Glutamatergic neuron (in vitro differentiated cells): ENCODE data around the gene CSGALNACT2. TPM values are rescaled to one million over a fixed set of nuclear protein-coding genes. Genes with fewer than 3 reads are reported as not detected.
A peak's percentile ranks its signal among the peaks of the same experiment; 100 is the strongest.

ENCODE experiments used
- DNase-seq: peaks from one replicate; pipeline ENCODE4 v3.0.0; 2022
- H3K27ac Mint-ChIP-seq: one replicate; pipeline ENCODE4 v1.8.0; 2020; ENCODE audit warnings: mild to moderate bottlenecking, mixed read lengths, inconsistent platforms; ENCODE audit not compliant: unreplicated experiment
- H3K27me3 Mint-ChIP-seq: one replicate; pipeline ENCODE4 v1.8.0; 2020; ENCODE audit warnings: mild to moderate bottlenecking, moderate library complexity, mixed read lengths, inconsistent platforms; ENCODE audit not compliant: unreplicated experiment
- H3K36me3 Mint-ChIP-seq: one replicate; pipeline ENCODE4 v1.8.0; 2020; ENCODE audit warnings: mild to moderate bottlenecking, mixed read lengths, inconsistent platforms; ENCODE audit not compliant: unreplicated experiment
- H3K4me1 Mint-ChIP-seq: one replicate; pipeline ENCODE4 v1.8.0; 2020; ENCODE audit warnings: mild to moderate bottlenecking, low read depth, mixed read lengths, inconsistent platforms; ENCODE audit not compliant: unreplicated experiment
- H3K4me3 Mint-ChIP-seq: one replicate; pipeline ENCODE4 v1.8.0; 2020; ENCODE audit warnings: mild to moderate bottlenecking, mixed read lengths, inconsistent platforms; ENCODE audit not compliant: unreplicated experiment
- H3K9me3 Mint-ChIP-seq: one replicate; pipeline ENCODE4 v1.8.0; 2020; ENCODE audit warnings: mild to moderate bottlenecking, moderate library complexity, mixed read lengths, inconsistent platforms; ENCODE audit not compliant: unreplicated experiment
- total RNA-seq: library from RNA; stranded (reverse); fragmentation: NEBNext Ultra II Directional; extraction: Animal tissue kit (Norgen Biotek cat#: 25700); gene quantifications from one replicate; pipeline ENCODE4 v1.2.1, GENCODE V29; 2021; ENCODE audit not compliant: unreplicated experiment
- TF ChIP-seq, protein P1 (sequence below): fragments of 200-600 bp; sonication (generic); IDR thresholded peaks from one replicate; pipeline ENCODE4 v1.5.0; 2021; ENCODE audit not compliant: partially characterized antibody, unreplicated experiment

Gene CSGALNACT2
- total RNA-seq, 1 donor from 2014 or later, result 28.3 TPM

- H3K4me3 Mint-ChIP-seq, result no peak overlapping the region
- no peaks in the 10 kb centered on the region for H3K4me1 Mint-ChIP-seq
- peaks cover 2% of the 10 kb centered on the region for H3K27me3 Mint-ChIP-seq
- TF ChIP-seq, protein P1, sequence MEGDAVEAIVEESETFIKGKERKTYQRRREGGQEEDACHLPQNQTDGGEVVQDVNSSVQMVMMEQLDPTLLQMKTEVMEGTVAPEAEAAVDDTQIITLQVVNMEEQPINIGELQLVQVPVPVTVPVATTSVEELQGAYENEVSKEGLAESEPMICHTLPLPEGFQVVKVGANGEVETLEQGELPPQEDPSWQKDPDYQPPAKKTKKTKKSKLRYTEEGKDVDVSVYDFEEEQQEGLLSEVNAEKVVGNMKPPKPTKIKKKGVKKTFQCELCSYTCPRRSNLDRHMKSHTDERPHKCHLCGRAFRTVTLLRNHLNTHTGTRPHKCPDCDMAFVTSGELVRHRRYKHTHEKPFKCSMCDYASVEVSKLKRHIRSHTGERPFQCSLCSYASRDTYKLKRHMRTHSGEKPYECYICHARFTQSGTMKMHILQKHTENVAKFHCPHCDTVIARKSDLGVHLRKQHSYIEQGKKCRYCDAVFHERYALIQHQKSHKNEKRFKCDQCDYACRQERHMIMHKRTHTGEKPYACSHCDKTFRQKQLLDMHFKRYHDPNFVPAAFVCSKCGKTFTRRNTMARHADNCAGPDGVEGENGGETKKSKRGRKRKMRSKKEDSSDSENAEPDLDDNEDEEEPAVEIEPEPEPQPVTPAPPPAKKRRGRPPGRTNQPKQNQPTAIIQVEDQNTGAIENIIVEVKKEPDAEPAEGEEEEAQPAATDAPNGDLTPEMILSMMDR, result no peak
- H3K36me3 Mint-ChIP-seq, result no peaks in the 10 kb centered on the region
- peaks cover 4% of the 10 kb centered on the region for H3K9me3 Mint-ChIP-seq
- DNase-seq, result no peak
- no peak overlapping the region for H3K27ac Mint-ChIP-seq
Measured at GRCh38 chr10:43111921-43112607, 26.2 kb upstream of the CSGALNACT2 start.

- peaks cover 3% of the 10 kb centered on the region for H3K27me3 Mint-ChIP-seq
- DNase-seq, result no peak
- no peak overlapping the region for H3K4me3 Mint-ChIP-seq
- TF ChIP-seq, protein P1, result no peak
- H3K27ac Mint-ChIP-seq, result no peak overlapping the region
- H3K4me1 Mint-ChIP-seq, result no peaks in the 10 kb centered on the region
- H3K9me3 Mint-ChIP-seq, result peaks cover 5% of the 10 kb centered on the region
- no peaks in the 10 kb centered on the region for H3K36me3 Mint-ChIP-seq
Measured at GRCh38 chr10:43112608-43112961, 25.7 kb upstream of the CSGALNACT2 start.

GRCh38 chr10:43113201-43114087 is 24.8 kb upstream of the CSGALNACT2 start:
- H3K36me3 Mint-ChIP-seq, result no peaks in the 10 kb centered on the region
- TF ChIP-seq, protein P1, result peak; percentile 11
- H3K27ac Mint-ChIP-seq, result no peak overlapping the region
- DNase-seq, result peak; percentile 21
- H3K4me1 Mint-ChIP-seq, result no peaks in the 10 kb centered on the region
- H3K9me3 Mint-ChIP-seq, result peaks cover 5% of the 10 kb centered on the region
- H3K4me3 Mint-ChIP-seq, result no peak overlapping the region
- peaks cover 3% of the 10 kb centered on the region for H3K27me3 Mint-ChIP-seq

- Mint-ChIP-seq H3K27me3 (peaks cover 2% of the 10 kb centered on the region), H3K27ac (no peak overlapping the region), H3K9me3 (peaks cover 3% of the 10 kb centered on the region), H3K4me3 (no peak overlapping the region), H3K4me1 (no peaks in the 10 kb centered on the region), H3K36me3 (no peaks in the 10 kb centered on the region)
- TF ChIP-seq, protein P1, result no peak
- no peak for DNase-seq
Measured at GRCh38 chr10:43114088-43114742, 24.0 kb upstream of the CSGALNACT2 start.
